Gastroesophageal sphincter (tissue), 3 donors: ENCODE results near the gene GRID1.

Experiments used
- POLR2A ChIP-seq, 2 donors: fragments of 450-650 bp; IDR thresholded peaks; one replicate each; pipeline ENCODE4 v1.6.1; 2017; ENCODE audit warnings: antibody characterized with exemption in 2 of 2, mild to moderate bottlenecking in 2 of 2, moderate library complexity in 1 of 2
- POLR2AphosphoS5 ChIP-seq: sonication (generic); formaldehyde crosslinking; IDR thresholded peaks from one replicate; pipeline ENCODE4 v1.6.1; 2017; ENCODE audit warnings: antibody characterized with exemption
- TF ChIP-seq, protein P1 (sequence below), 4 experiments: fragments of 200-600 bp in 2 of 4; fragments of 450-650 bp in 2 of 4; sonication (generic) in 1 of 4; IDR thresholded peaks; one replicate each; pipeline ENCODE4 v1.5.1; 2017 to 2019; ENCODE audit warnings: antibody characterized with exemption in 4 of 4, mild to moderate bottlenecking in 2 of 4, moderate library complexity in 2 of 4

DNA sequence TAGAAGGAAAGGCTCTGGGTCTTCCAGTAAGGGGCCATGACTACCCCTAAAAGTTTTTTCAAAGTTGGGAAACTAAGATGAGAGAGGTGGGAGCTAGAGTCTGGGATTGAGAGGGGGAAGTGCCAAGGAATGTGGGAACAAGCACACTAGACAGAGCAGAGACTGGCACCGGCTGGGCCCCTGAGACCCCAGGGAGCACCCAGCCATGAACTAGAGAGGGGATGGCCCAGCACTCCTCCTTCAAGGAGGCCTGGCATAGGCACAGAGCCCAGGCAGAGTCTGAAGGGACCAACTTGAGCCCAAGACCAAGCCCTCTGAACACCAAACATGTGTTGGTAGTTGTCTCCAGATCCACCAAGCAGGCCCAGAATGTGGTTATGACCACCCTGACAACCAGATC lies 119.0 kb downstream of the GRID1 start:
- TF ChIP-seq, protein P1, sequence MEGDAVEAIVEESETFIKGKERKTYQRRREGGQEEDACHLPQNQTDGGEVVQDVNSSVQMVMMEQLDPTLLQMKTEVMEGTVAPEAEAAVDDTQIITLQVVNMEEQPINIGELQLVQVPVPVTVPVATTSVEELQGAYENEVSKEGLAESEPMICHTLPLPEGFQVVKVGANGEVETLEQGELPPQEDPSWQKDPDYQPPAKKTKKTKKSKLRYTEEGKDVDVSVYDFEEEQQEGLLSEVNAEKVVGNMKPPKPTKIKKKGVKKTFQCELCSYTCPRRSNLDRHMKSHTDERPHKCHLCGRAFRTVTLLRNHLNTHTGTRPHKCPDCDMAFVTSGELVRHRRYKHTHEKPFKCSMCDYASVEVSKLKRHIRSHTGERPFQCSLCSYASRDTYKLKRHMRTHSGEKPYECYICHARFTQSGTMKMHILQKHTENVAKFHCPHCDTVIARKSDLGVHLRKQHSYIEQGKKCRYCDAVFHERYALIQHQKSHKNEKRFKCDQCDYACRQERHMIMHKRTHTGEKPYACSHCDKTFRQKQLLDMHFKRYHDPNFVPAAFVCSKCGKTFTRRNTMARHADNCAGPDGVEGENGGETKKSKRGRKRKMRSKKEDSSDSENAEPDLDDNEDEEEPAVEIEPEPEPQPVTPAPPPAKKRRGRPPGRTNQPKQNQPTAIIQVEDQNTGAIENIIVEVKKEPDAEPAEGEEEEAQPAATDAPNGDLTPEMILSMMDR (IDR thresholded peaks at IDR 0.05): no peak
- TF ChIP-seq POLR2A (IDR thresholded peaks at IDR 0.05) (no peak), POLR2AphosphoS5 (no peak)
